Mammary epithelial cell (primary cell): ENCODE results near the gene ACSF3.

Experiments used
- EZH2 ChIP-seq: IDR thresholded peaks from 2 replicates; pipeline ENCODE4 v1.6.1; 2012; ENCODE audit warnings: low read length, inconsistent platforms, borderline replicate concordance
- TF ChIP-seq, protein P1 (sequence below), 2 donors: IDR thresholded peaks in 1 of 2; conservative IDR thresholded peaks in 1 of 2; 2 replicates each; pipeline ENCODE4 v1.5.1; 2011 to 2012; ENCODE audit warnings: inconsistent platforms in 2 of 2, low read length in 2 of 2, mild to moderate bottlenecking in 2 of 2, control low read depth in 1 of 2, low read depth in 1 of 2; ENCODE audit not compliant: insufficient read depth in 1 of 2; ENCODE audit errors: extremely low read depth in 1 of 2

DNA sequence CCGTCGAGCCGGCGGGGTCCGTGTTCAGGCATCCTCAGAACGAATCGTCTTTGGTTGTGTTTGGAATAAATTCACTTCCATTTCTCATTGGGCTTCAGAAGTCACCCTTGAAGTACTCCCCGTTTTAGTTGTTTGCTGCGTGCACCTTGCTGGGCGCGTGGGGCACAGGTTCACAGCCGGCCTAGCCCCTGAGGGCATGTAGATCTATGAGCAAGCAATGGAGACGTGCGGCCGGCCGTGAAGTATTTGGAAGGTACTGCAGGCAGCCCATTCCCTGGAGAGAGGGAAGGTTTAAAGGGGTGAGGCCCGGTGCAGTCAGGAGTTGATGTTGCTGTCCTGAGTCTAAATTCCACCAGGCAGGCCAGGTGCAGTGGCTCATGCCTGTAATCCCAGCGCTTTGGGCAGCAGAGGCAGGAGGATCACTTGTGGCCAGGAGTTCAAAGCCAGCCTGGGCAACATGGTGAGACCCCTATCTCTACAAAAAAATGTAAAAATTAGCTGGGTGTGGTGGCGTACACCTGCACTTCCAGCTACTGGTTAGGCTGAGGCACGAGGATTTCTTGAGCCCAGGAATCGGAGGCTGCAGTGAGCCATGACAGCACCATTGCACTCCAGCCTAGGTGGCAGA, 714 bp downstream of the ACSF3 start:
- TF ChIP-seq, protein P1, sequence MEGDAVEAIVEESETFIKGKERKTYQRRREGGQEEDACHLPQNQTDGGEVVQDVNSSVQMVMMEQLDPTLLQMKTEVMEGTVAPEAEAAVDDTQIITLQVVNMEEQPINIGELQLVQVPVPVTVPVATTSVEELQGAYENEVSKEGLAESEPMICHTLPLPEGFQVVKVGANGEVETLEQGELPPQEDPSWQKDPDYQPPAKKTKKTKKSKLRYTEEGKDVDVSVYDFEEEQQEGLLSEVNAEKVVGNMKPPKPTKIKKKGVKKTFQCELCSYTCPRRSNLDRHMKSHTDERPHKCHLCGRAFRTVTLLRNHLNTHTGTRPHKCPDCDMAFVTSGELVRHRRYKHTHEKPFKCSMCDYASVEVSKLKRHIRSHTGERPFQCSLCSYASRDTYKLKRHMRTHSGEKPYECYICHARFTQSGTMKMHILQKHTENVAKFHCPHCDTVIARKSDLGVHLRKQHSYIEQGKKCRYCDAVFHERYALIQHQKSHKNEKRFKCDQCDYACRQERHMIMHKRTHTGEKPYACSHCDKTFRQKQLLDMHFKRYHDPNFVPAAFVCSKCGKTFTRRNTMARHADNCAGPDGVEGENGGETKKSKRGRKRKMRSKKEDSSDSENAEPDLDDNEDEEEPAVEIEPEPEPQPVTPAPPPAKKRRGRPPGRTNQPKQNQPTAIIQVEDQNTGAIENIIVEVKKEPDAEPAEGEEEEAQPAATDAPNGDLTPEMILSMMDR (conservative IDR thresholded peaks at IDR 0.05 in 1 of 2, IDR thresholded peaks at IDR 0.05 in 1 of 2; ENCODE audit: extremely low read depth in 1 of 2, insufficient read depth in 1 of 2, low read depth in 1 of 2, low read length in 2 of 2) = no peak
- TF ChIP-seq EZH2 = no peak
